NCI-H146 treated with DMSO at 0.1 percent for 48 hours (cell line): ENCODE measurements around the gene LCE2C.
"Not testable (repeated sequence)": the region's sequence is repeated elsewhere in the genome, so short reads cannot be mapped to it uniquely, and the experiment has no call there.

Experiments used
- DNase-seq: peaks from one replicate; lab custom pipeline; 2025; ENCODE audit not compliant: unreplicated experiment; lab: John Stamatoyannopoulos, UW

Gene LCE2C, protein sequence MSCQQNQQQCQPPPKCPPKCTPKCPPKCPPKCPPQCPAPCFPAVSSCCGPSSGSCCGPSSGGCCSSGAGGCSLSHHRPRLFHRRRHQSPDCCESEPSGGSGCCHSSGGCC

DNA sequence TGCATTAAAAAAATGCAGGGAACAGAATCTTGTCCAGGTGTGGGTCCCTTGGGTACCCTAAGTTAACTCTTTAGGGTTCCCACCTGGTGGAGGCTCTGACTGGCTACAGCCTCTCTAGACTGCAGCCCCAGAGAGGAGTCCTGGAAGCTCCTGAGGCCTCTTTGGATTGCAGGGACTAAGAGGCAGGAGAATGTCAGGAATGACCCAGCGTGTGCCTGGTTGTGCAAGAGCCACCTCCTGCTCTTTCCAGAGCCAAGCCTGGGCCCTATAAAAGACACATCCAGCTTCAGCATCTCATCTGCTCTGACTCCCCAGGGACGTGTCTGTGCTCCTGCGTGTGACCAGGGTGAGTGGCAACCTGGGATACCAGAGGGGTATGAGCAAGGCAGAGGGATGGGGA lies at the start of gene LCE2C:
Gene LCE2C, plus strand, starts transcription at position 297 of the 400 bp plus-strand sequence. CDS start 737 bp downstream, outside the sequence.
- DNase-seq, result not testable (repeated sequence)

DNA sequence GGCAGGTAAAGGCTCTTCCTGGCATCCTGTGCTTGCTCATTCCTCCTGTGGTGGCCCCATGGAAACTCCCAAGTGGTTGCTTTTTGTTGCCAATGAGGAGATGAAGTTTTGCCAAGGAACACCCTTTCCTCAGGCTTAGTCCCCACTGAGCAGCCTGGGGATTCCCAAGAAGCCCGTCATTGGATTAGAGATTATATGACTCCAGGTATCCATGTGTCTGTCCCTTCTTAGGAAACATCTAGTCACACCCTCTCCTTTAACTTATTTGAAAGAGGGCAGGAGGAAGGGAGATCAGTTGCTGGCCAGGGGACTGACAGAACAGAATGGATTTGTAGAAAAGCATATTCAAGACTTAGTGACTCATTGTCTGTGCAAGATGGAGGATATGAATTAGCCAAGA lies 48.3 kb upstream of the LCE2C start:
- no peak for DNase-seq

GRCh38 chr1:152630596-152630995 lies 44.5 kb upstream of the LCE2C start:
- DNase-seq, result no peak

DNA sequence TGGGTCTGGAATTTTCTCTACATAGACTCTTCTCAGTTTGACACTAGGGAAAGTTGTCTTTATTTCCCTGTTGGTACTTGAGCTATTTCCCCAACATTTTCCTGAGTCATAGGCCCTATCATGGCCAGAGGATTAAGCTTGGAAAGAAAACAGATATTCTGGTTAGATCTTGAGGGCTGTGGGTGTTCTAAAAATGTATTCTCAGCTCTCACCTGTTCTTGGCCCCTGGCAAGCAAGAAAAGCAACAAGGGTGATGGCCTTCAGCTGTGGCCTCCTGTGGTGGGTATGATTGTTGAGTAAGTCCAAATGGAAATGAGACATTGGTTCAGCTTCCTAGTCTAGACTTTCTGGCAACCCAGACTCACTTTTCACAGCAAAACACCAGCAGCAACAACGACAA lies 34.7 kb upstream of the LCE2C start:
- DNase-seq, result no peak

- no peak for DNase-seq
Measured at GRCh38 chr1:152643945-152644344, 31.1 kb upstream of the LCE2C start.

GRCh38 chr1:152645146-152645545 lies 29.9 kb upstream of the LCE2C start:
- no peak for DNase-seq

DNA sequence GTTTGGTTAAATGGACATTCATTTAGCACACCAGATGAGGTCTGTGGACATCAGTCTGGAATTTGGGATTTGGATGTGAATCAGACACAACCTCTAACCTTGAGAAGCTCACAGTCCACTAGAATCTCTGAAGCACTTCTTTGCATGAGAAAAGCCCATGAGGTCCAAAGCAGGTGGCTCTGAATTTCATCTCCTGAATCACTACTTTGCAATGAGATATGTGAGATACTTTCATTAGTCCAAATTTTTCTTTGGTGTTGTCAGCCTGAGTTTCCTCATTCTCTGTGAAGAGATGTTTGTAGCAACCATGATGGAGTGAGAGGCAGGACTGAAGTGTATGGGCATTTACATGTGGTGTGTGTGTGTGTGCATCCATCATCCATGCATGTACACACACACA lies 28.4 kb upstream of the LCE2C start:
- DNase-seq, result no peak

GRCh38 chr1:152654110-152654509 lies 21.0 kb upstream of the LCE2C start:
- peak; percentile 8 for DNase-seq

DNA sequence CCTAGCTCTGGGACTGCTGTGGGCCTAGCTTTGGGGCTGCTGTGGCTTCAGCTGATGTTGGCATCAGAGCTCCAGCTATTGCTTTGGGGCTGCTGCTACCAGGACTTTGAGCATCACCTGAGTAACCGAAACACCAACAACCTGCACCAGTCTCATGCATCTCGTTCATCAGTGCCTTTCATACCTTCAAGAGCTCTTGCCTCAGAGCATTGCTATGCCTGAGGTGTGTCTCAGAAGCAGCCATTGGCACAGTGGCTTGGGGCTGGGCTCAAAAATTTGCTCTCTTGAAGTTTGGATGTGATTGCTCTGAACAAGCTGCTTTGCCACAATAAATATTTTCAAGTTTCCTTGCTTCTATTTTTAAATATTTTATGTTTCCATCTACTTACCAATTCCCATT lies 18.6 kb upstream of the LCE2C start:
- DNase-seq, result no peak

- no peak for DNase-seq
Measured at GRCh38 chr1:152657677-152658076, 17.4 kb upstream of the LCE2C start.

DNA sequence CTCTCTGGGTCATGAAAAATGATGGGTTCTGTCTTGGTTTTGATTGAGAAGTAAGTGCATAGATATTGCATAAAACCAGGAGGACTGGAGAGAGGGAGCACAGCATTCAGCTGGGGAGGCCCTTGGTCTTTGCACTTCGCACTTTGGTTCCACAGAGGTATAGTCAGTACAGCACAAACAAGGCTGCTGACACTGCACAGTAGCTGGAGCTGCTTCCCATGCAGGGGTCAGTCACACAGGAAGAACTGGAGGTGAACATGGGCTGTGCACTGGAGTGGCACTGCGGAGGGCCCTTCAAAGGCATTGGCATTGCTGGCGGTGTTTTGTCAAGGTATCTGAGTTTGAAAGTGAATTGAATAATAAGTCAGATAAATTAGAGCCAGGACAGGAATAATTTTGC lies 16.4 kb upstream of the LCE2C start:
- DNase-seq, result no peak

DNA sequence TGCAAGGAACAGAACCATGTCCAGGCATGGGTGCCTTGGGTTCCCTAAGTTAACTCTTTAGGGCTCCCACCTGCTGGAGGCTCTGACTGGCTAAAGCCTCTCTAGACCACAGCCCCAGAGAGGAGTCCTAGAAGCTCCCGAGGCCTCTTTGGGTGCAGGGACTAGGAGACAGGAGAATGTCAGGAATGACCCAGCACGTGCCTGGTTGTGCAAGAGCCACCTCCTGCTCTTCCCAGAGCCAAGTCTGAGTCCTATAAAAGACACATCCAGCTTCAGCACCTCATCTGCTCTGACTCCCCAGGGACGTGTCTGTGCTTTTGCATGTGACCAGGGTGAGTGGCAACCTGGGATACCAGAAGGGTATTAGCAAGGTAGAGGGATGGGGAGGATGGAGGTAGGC lies 12.0 kb upstream of the LCE2C start, which contains the start of gene LCE2D:
Gene LCE2D, plus strand, starts transcription at position 283 of the 400 bp plus-strand sequence. CDS start 726 bp downstream, outside the sequence.
- no peak for DNase-seq

DNA sequence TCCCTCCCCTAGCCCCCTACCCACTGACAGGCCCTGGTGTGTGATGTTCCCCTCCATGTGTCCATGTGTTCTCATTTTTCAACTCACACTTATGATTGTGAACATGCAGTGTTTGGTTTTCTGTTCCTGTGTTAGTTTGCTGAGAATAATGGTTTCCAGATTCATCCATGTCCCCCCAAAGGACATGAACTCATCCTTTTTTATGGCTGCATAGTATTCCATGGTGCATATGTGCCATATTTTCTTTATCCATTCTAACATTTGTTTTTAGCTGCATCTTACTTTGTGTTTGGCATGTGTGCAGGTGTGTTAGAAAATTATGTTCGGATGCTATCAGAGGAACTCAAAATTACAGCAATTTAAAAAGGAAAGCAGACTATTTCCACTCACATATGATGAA lies 8.9 kb upstream of the LCE2C start:
- not testable (repeated sequence) for DNase-seq

DNA sequence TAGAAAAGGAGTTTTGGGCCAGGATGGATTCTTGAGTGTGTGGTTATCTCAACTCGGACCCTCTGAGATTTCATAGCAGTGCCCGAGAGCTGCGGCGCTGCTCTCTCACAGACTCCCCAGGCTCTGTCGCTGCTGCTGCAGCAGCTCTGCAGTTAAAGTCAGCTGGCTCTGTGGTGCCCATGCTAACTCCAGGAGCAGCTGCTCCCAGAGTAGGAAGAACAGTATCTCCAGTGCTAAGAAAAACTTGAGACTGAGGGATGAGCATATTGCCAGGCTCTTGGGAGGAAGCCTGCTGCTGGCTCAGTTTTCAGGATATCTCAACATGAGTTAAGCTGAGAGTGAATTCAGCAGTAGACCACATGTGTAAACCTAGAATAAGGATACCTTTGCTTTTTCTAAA lies 7.4 kb upstream of the LCE2C start:
- DNase-seq, result no peak

GRCh38 chr1:152673016-152673415 lies 2.1 kb upstream of the LCE2C start:
- no peak for DNase-seq

- no peak for DNase-seq
Measured at GRCh38 chr1:152679459-152679858, 4.4 kb downstream of the LCE2C start.

DNA sequence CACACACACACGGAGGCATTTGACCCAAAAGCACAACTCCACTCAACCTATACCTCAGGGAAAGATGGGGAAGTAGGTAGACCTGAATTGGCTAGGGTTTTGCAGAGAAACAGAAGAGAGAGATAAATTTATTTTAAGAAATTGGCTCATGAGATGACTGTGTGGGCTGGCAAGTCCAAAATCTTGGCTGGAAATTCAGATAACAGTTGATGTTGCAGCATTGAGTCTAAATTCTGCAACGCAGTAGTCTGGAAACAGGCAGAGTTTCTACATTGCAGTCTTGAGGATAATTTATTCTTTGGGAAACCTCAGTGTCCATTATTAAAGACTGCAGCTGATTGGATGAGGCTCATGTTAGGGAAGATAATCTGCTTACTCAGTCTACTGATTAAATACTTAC lies 6.5 kb downstream of the LCE2C start:
- DNase-seq, result no peak

GRCh38 chr1:152683846-152684245 lies 8.8 kb downstream of the LCE2C start:
- no peak for DNase-seq

DNA sequence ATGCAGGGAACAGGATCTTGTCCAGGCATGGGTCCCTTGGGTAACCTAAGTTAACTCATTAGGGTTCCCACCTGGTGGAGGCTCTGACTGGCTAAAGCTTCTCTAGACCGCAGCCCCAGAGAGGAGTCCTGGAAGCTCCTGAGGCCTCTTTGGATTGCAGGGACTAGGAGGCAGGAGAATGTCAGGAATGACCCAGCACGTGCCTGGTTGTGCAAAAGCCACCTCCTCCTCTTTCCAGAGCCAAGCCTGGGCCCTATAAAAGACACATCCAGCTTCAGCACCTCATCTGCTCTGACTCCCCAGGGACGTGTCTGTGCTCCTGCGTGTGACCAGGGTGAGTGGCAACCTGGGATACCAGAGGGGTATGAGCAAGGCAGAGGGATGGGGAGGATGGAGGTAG lies 10.7 kb downstream of the LCE2C start, which contains the start of gene LCE2B:
Gene LCE2B, plus strand, starts transcription at position 301 of the 400 bp plus-strand sequence. CDS start 721 bp downstream, outside the sequence.
- not testable (repeated sequence) for DNase-seq

GRCh38 chr1:152697701-152698600 lies 22.9 kb downstream of the LCE2C start, which contains the start of gene LCE2A:
LCE2A (plus strand) TSS chr1:152698345; CDS start chr1:152698902, 557 bp downstream.
- DNase-seq, result no peak

- no peak for DNase-seq
Measured at GRCh38 chr1:152699746-152700145, 24.7 kb downstream of the LCE2C start.

- no peak for DNase-seq
Measured at GRCh38 chr1:152707860-152708259, 32.8 kb downstream of the LCE2C start, which contains the start of gene LCE4A. LCE4A (plus strand) TSS chr1:152708160; CDS start chr1:152709076, 916 bp downstream.
